ENCODE data around the gene BAIAP2L1. TPM values are rescaled to one million over a fixed set of nuclear protein-coding genes. Genes with fewer than 3 reads are reported as not detected.

BAIAP2L1 gene
- polyA plus RNA-seq, 1 donor (not counting 4 experiments of a cell fraction or from before 2014, with no cell fraction given) = 41.7 TPM

- peak overlapping the region; percentile 7 for H3K4me2 ChIP-seq (ENCODE audit: control insufficient read depth, extremely low read depth, insufficient read depth, low read depth, low read length)
- dilution Hi-C loops (cut with MboI; ENCODE audit: extremely low pct_ligation_motif_present, low sequenced_read_pairs) = no loop called here
- peaks cover 32% of the 10 kb centered on the region for H3K4me1 ChIP-seq (ENCODE audit: control insufficient read depth, extremely low read depth, insufficient read depth, low read length)
Measured at GRCh38 chr7:98357751-98358161, 43.1 kb downstream of the BAIAP2L1 start.

GRCh38 chr7:98355250-98355538 is 45.7 kb downstream of the BAIAP2L1 start:
- Histone ChIP-seq H3K9me1 (ENCODE audit: control insufficient read depth, extremely low read depth, insufficient read depth, low read length) (no peaks in the 10 kb centered on the region), H3K4me3 (ENCODE audit: control insufficient read depth in 2 of 3, extremely low read depth in 1 of 3, insufficient read depth in 2 of 3, low read depth in 1 of 3, low read length in 3 of 3) (peak overlapping the region in 1 of 3 experiments; percentile 34), H3K36me3 (ENCODE audit: control insufficient read depth in 2 of 2, extremely low read depth in 1 of 2, insufficient read depth in 2 of 2, low read length in 2 of 2) (peaks cover 9 to 18% of the 10 kb centered on the region in 2 experiments), H3K79me2 (ENCODE audit: control insufficient read depth, insufficient read depth, low read length) (peaks cover 38% of the 10 kb centered on the region), H3K9ac (ENCODE audit: control insufficient read depth, extremely low read depth, insufficient read depth, low read length) (peak overlapping the region; percentile 65), H3K27me3 (ENCODE audit: control insufficient read depth, extremely low read depth, insufficient read depth, low read length) (no peaks in the 10 kb centered on the region), H3K27ac (ENCODE audit: control insufficient read depth, insufficient read depth, low read length) (peak overlapping the region; percentile 87), H3K9me3 (ENCODE audit: control insufficient read depth, low read depth, low read length) (no peaks in the 10 kb centered on the region), H2AFZ (ENCODE audit: control insufficient read depth, low read length) (no peak overlapping the region), H4K20me1 (ENCODE audit: control insufficient read depth, extremely low read depth, insufficient read depth, low read length) (peaks cover 4% of the 10 kb centered on the region), H3K4me1 (ENCODE audit: control insufficient read depth, extremely low read depth, insufficient read depth, low read length) (peaks cover 39% of the 10 kb centered on the region), H3K4me2 (ENCODE audit: control insufficient read depth, extremely low read depth, insufficient read depth, low read depth, low read length) (peak overlapping the region; percentile 80)
- FAIRE-seq (no peak), DNase-seq (ENCODE audit: low read depth, low spot score) (no peak)
- dilution Hi-C loops (cut with MboI; ENCODE audit: extremely low pct_ligation_motif_present, low sequenced_read_pairs) = no loop called here
- TF ChIP-seq, protein P1, sequence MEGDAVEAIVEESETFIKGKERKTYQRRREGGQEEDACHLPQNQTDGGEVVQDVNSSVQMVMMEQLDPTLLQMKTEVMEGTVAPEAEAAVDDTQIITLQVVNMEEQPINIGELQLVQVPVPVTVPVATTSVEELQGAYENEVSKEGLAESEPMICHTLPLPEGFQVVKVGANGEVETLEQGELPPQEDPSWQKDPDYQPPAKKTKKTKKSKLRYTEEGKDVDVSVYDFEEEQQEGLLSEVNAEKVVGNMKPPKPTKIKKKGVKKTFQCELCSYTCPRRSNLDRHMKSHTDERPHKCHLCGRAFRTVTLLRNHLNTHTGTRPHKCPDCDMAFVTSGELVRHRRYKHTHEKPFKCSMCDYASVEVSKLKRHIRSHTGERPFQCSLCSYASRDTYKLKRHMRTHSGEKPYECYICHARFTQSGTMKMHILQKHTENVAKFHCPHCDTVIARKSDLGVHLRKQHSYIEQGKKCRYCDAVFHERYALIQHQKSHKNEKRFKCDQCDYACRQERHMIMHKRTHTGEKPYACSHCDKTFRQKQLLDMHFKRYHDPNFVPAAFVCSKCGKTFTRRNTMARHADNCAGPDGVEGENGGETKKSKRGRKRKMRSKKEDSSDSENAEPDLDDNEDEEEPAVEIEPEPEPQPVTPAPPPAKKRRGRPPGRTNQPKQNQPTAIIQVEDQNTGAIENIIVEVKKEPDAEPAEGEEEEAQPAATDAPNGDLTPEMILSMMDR (optimal IDR thresholded peaks at IDR 0.05 in 1 of 3, IDR thresholded peaks at IDR 0.05 in 1 of 3, conservative IDR thresholded peaks at IDR 0.05 in 1 of 3; ENCODE audit: extremely low read depth in 1 of 3, insufficient read depth in 2 of 3, low read length in 3 of 3) = no peak
- TF ChIP-seq EZH2 (IDR thresholded peaks at IDR 0.05; ENCODE audit: low read length) = no peak

More at GRCh38 chr7:98357751-98358161, 43.1 kb downstream of the BAIAP2L1 start:
- Histone ChIP-seq H3K27me3 (ENCODE audit: control insufficient read depth, extremely low read depth, insufficient read depth, low read length) (no peaks in the 10 kb centered on the region), H3K79me2 (ENCODE audit: control insufficient read depth, insufficient read depth, low read length) (peaks cover 16% of the 10 kb centered on the region), H3K36me3 (ENCODE audit: control insufficient read depth in 2 of 2, extremely low read depth in 1 of 2, insufficient read depth in 2 of 2, low read length in 2 of 2) (peaks cover 12 to 13% of the 10 kb centered on the region in 2 experiments), H3K27ac (ENCODE audit: control insufficient read depth, insufficient read depth, low read length) (peak overlapping the region; percentile 4), H2AFZ (ENCODE audit: control insufficient read depth, low read length) (no peak overlapping the region), H3K9ac (ENCODE audit: control insufficient read depth, extremely low read depth, insufficient read depth, low read length) (no peak overlapping the region), H4K20me1 (ENCODE audit: control insufficient read depth, extremely low read depth, insufficient read depth, low read length) (peaks cover 4% of the 10 kb centered on the region), H3K9me1 (ENCODE audit: control insufficient read depth, extremely low read depth, insufficient read depth, low read length) (no peaks in the 10 kb centered on the region), H3K4me3 (ENCODE audit: control insufficient read depth in 2 of 3, extremely low read depth in 1 of 3, insufficient read depth in 2 of 3, low read depth in 1 of 3, low read length in 3 of 3) (no peak overlapping the region), H3K9me3 (ENCODE audit: control insufficient read depth, low read depth, low read length) (no peaks in the 10 kb centered on the region)
- TF ChIP-seq EZH2 (IDR thresholded peaks at IDR 0.05; ENCODE audit: low read length) = no peak
- TF ChIP-seq, protein P1 (optimal IDR thresholded peaks at IDR 0.05 in 1 of 3, IDR thresholded peaks at IDR 0.05 in 1 of 3, conservative IDR thresholded peaks at IDR 0.05 in 1 of 3; ENCODE audit: extremely low read depth in 1 of 3, insufficient read depth in 2 of 3, low read length in 3 of 3) = no peak
- no peak for DNase-seq (ENCODE audit: low read depth, low spot score)
- FAIRE-seq = peak; percentile 53

Data from keratinocyte (primary cell).